ENCODE measurements around the gene UBXN7. TPM values are rescaled to one million over a fixed set of nuclear protein-coding genes. Genes with fewer than 3 reads are reported as not detected.

UBXN7 gene
- total and polyA plus RNA-seq, 2 donors (not counting 1 experiment from before 2014, with no cell fraction given), result 28.1 to 34.8 TPM

GRCh38 chr3:196418601-196419000 lies 13.6 kb downstream of the UBXN7 start:
- Histone ChIP-seq H3K27ac (ENCODE audit: insufficient read depth, low read length) (no peak overlapping the region), H3K79me2 (ENCODE audit: control insufficient read depth, insufficient read depth, low read length) (peaks cover 59% of the 10 kb centered on the region), H3K4me3 (replicated peaks in 1 of 4; ENCODE audit: control extremely low read depth in 1 of 4, insufficient read depth in 1 of 4, low read depth in 3 of 4, low read length in 4 of 4) (no peak overlapping the region), H2AFZ (ENCODE audit: low read length) (no peak overlapping the region), H3K9ac (ENCODE audit: insufficient read depth, low read length) (no peak overlapping the region), H4K20me1 (ENCODE audit: control insufficient read depth, extremely low read depth, insufficient read depth, low read length) (no peaks in the 10 kb centered on the region), H3K36me3 (ENCODE audit: control insufficient read depth, insufficient read depth, low read length) (no peaks in the 10 kb centered on the region), H3K9me3 (ENCODE audit: control insufficient read depth, insufficient read depth, low read depth, low read length) (no peaks in the 10 kb centered on the region), H3K4me2 (ENCODE audit: extremely low read depth, insufficient read depth, low read length) (no peak overlapping the region), H3K4me1 (ENCODE audit: control insufficient read depth, extremely low read depth, insufficient read depth, low read length) (no peaks in the 10 kb centered on the region), H3K27me3 (ENCODE audit: control insufficient read depth, insufficient read depth, low read length) (no peaks in the 10 kb centered on the region)
- TF ChIP-seq EZH2 (IDR thresholded peaks at IDR 0.05; ENCODE audit: low read length, missing control alignments) (no peak), CTCF (conservative IDR thresholded peaks at IDR 0.05 in 1 of 2, IDR thresholded peaks at IDR 0.05 in 1 of 2; ENCODE audit: low read depth in 1 of 2, low read length in 2 of 2) (no peak)
- no peak for DNase-seq (ENCODE audit: low read depth in 2 of 2)

- peaks cover 53% of the 10 kb centered on the region for H3K79me2 ChIP-seq (ENCODE audit: control insufficient read depth, insufficient read depth, low read length)
- peaks cover 2% of the 10 kb centered on the region for H4K20me1 ChIP-seq (ENCODE audit: control insufficient read depth, extremely low read depth, insufficient read depth, low read length)
- no peaks in the 10 kb centered on the region for H3K36me3 ChIP-seq (ENCODE audit: control insufficient read depth, insufficient read depth, low read length)
- no peak overlapping the region for H3K9ac ChIP-seq (ENCODE audit: insufficient read depth, low read length)
- H3K4me2 ChIP-seq (ENCODE audit: extremely low read depth, insufficient read depth, low read length), result no peak overlapping the region
- H3K4me3 ChIP-seq (replicated peaks in 1 of 4; ENCODE audit: control extremely low read depth in 1 of 4, insufficient read depth in 1 of 4, low read depth in 3 of 4, low read length in 4 of 4), result no peak overlapping the region
- H3K9me3 ChIP-seq (ENCODE audit: control insufficient read depth, insufficient read depth, low read depth, low read length), result no peaks in the 10 kb centered on the region
- no peak overlapping the region for H2AFZ ChIP-seq (ENCODE audit: low read length)
- TF ChIP-seq EZH2 (IDR thresholded peaks at IDR 0.05; ENCODE audit: low read length, missing control alignments), result no peak
- TF ChIP-seq CTCF (conservative IDR thresholded peaks at IDR 0.05 in 1 of 2, IDR thresholded peaks at IDR 0.05 in 1 of 2; ENCODE audit: low read depth in 1 of 2, low read length in 2 of 2), result no peak
- no peak overlapping the region for H3K27ac ChIP-seq (ENCODE audit: insufficient read depth, low read length)
- DNase-seq (ENCODE audit: low read depth in 2 of 2), result peak in 1 of 2 donors; percentile 57
- no peaks in the 10 kb centered on the region for H3K27me3 ChIP-seq (ENCODE audit: control insufficient read depth, insufficient read depth, low read length)
- no peaks in the 10 kb centered on the region for H3K4me1 ChIP-seq (ENCODE audit: control insufficient read depth, extremely low read depth, insufficient read depth, low read length)
These were observed 17.8 kb downstream of the UBXN7 start for GRCh38 chr3:196414469-196414868.

GRCh38 chr3:196412704-196413103 lies 19.5 kb downstream of the UBXN7 start:
- H4K20me1 ChIP-seq (ENCODE audit: control insufficient read depth, extremely low read depth, insufficient read depth, low read length), result peaks cover 2% of the 10 kb centered on the region
- no peaks in the 10 kb centered on the region for H3K27me3 ChIP-seq (ENCODE audit: control insufficient read depth, insufficient read depth, low read length)
- H3K4me1 ChIP-seq (ENCODE audit: control insufficient read depth, extremely low read depth, insufficient read depth, low read length), result no peaks in the 10 kb centered on the region
- no peak for DNase-seq (ENCODE audit: low read depth in 2 of 2)
- no peaks in the 10 kb centered on the region for H3K9me3 ChIP-seq (ENCODE audit: control insufficient read depth, insufficient read depth, low read depth, low read length)
- H3K27ac ChIP-seq (ENCODE audit: insufficient read depth, low read length), result no peak overlapping the region
- H3K36me3 ChIP-seq (ENCODE audit: control insufficient read depth, insufficient read depth, low read length), result no peaks in the 10 kb centered on the region
- no peak for TF ChIP-seq EZH2 (IDR thresholded peaks at IDR 0.05; ENCODE audit: low read length, missing control alignments)
- TF ChIP-seq CTCF (conservative IDR thresholded peaks at IDR 0.05 in 1 of 2, IDR thresholded peaks at IDR 0.05 in 1 of 2; ENCODE audit: low read depth in 1 of 2, low read length in 2 of 2), result no peak
- no peak overlapping the region for H3K4me2 ChIP-seq (ENCODE audit: extremely low read depth, insufficient read depth, low read length)
- peaks cover 44% of the 10 kb centered on the region for H3K79me2 ChIP-seq (ENCODE audit: control insufficient read depth, insufficient read depth, low read length)
- no peak overlapping the region for H2AFZ ChIP-seq (ENCODE audit: low read length)
- H3K4me3 ChIP-seq (replicated peaks in 1 of 4; ENCODE audit: control extremely low read depth in 1 of 4, insufficient read depth in 1 of 4, low read depth in 3 of 4, low read length in 4 of 4), result no peak overlapping the region
- H3K9ac ChIP-seq (ENCODE audit: insufficient read depth, low read length), result no peak overlapping the region
